ENCODE data around the gene CDK9.

DNA sequence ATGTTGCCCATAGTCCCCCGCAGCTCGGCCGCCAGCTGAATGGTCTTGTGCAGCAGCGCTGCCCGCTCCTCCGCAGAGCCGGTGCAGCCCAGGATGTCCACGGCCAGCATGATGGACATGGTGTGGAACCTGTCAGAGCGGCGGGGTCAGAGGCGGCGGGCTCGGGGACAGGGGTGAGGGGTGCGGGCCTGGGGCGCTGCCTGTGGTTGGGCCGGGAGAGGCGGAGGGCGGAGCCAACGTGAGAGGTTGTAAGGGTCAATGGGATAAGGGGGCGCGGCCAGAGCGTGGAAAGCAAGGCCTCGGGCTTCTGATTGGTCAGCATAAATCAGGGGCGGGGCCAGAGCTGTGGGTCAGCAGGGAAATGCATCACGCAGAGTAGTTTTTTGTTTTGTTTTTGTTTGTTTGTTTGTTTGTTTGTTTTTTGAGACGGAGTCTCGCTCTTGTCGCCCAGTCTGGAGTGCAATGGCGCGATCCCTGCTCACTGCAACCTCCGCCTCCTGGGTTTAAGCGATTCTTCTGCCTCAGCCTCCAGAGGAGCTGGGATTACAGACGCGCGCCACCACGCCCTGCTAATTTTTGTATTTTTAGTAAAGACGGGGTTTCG is 43.9 kb upstream of the CDK9 start:
- TF ChIP-seq, protein P1, sequence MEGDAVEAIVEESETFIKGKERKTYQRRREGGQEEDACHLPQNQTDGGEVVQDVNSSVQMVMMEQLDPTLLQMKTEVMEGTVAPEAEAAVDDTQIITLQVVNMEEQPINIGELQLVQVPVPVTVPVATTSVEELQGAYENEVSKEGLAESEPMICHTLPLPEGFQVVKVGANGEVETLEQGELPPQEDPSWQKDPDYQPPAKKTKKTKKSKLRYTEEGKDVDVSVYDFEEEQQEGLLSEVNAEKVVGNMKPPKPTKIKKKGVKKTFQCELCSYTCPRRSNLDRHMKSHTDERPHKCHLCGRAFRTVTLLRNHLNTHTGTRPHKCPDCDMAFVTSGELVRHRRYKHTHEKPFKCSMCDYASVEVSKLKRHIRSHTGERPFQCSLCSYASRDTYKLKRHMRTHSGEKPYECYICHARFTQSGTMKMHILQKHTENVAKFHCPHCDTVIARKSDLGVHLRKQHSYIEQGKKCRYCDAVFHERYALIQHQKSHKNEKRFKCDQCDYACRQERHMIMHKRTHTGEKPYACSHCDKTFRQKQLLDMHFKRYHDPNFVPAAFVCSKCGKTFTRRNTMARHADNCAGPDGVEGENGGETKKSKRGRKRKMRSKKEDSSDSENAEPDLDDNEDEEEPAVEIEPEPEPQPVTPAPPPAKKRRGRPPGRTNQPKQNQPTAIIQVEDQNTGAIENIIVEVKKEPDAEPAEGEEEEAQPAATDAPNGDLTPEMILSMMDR (IDR thresholded peaks at IDR 0.05) = no peak
- no peak for TF ChIP-seq POLR2A (IDR thresholded peaks at IDR 0.05)
